AG09319 (cell line): ENCODE measurements around the gene SLC22A3.

Source experiments
- DNase-seq: peaks from one replicate; pipeline ENCODE4 v3.0.0-alpha.2; 2010; ENCODE audit warnings: low read depth; ENCODE audit errors: extremely low read depth
- CTCF ChIP-seq: IDR thresholded peaks from 2 replicates; pipeline ENCODE4 v1.5.1; 2011; ENCODE audit warnings: low read depth, mild to moderate bottlenecking, inconsistent platforms, low read length, moderate library complexity

The SLC22A3 gene

GRCh38 chr6:160417550-160417949, 69.4 kb downstream of the SLC22A3 start:
- DNase-seq: no peak
- no peak for TF ChIP-seq CTCF

GRCh38 chr6:160418370-160418769, 70.2 kb downstream of the SLC22A3 start:
- DNase-seq: no peak
- TF ChIP-seq CTCF: no peak

- DNase-seq: no peak
- no peak for TF ChIP-seq CTCF
These were observed 71.3 kb downstream of the SLC22A3 start for GRCh38 chr6:160419488-160419887.

- DNase-seq: no peak
- TF ChIP-seq CTCF: no peak
These were observed 72.2 kb downstream of the SLC22A3 start for GRCh38 chr6:160420253-160420968.

- DNase-seq: no peak
- no peak for TF ChIP-seq CTCF
These were observed 72.9 kb downstream of the SLC22A3 start for GRCh38 chr6:160420969-160421556.

- TF ChIP-seq CTCF: no peak
These were observed 73.7 kb downstream of the SLC22A3 start for GRCh38 chr6:160421854-160422253.

GRCh38 chr6:160424256-160424655, 76.1 kb downstream of the SLC22A3 start:
- DNase-seq: no peak
- TF ChIP-seq CTCF: no peak

More at GRCh38 chr6:160421854-160422253, 73.7 kb downstream of the SLC22A3 start:
- no peak for DNase-seq
